GM12873 (cell line): ENCODE data around the gene XXYLT1.

Source experiments
- CTCF ChIP-seq: IDR thresholded peaks from 2 replicates; pipeline ENCODE4 v1.5.1; 2012; ENCODE audit warnings: low read depth, mild to moderate bottlenecking, moderate library complexity, low read length, control low read depth; ENCODE audit not compliant: insufficient read depth; ENCODE audit errors: missing control alignments

The XXYLT1 gene

DNA sequence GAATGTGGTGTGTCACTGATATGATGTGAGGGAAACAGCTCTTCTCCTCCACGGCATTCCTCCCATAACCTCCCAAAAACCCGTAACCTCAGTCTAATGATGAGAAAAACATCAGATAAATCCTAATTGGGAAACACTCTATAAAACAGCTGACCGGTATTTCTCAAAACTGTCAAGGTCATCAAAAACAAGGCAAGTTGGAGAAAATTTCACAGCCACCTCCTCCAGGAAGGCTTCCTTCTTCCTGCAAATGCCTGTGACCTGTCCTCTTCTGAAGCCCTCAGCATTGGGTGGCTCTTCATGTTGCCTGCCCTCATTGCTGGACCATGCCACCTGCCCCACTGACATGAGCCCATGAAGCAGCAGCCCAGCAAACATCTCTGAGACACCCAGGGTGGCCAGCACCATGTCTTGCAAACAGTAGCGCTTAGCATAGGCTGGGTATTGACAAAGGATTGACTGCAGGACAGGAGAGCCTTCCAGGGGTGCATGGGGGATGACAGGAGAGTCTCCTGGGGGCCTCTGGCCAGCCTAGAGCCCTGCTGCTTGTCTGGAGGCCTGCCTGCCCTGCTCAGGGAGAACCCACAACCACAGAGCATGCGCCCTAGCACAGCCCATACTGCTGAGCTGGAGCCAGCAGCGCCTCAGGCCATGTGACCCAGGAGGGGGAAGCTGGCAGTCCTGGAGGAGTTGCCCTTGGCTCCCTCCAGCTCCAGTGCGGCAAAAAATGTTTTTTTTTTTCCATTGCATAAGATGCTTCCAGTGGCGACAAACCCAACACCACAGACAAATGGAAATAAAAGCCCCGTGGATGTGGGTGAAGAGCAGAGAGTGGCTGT lies 49.7 kb downstream of the XXYLT1 start:
- no peak for TF ChIP-seq CTCF

DNA sequence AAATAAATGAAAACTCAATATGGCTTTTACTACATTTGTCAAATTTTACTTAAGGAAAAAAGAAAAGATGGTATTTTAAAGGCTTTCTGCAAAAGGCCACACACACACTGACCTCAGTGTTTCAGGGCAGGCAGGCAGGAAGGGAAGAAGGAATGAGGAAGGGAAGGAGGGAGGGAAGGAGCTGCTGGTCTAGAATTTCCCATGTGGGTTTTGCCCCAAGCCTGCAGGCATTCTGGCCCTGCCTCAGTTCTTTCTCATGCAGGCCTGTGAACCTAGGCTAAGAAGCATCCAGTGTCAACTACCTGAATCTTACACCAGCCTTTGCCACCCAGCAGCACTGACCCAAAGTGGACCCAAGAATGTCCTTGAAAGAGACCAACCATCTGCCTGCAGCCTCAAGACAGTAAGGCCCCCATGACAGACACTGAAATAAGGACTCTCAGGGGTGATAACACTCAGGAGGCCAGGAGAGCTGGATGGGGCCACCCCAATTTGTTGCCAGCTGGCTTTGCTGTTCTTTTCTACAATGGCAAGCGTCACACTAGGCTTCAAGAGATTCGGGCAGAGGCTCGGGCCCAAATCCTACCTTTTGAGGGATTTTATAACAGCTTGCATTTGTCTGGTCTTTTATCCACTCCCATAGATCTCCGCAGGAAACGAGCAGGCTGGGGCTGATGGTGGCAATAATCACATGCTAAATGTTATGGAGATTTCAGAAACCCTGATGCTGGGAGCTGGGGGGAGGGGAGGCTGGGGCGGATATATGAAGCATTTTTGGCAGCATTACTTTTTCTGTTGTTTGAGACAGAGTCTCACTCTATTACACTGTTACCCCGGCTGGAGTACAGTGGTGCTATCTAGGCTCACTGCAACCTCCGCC lies 51.4 kb downstream of the XXYLT1 start:
- TF ChIP-seq CTCF = no peak

GRCh38 chr3:195214381-195214780 lies 56.6 kb downstream of the XXYLT1 start:
- TF ChIP-seq CTCF = no peak

DNA sequence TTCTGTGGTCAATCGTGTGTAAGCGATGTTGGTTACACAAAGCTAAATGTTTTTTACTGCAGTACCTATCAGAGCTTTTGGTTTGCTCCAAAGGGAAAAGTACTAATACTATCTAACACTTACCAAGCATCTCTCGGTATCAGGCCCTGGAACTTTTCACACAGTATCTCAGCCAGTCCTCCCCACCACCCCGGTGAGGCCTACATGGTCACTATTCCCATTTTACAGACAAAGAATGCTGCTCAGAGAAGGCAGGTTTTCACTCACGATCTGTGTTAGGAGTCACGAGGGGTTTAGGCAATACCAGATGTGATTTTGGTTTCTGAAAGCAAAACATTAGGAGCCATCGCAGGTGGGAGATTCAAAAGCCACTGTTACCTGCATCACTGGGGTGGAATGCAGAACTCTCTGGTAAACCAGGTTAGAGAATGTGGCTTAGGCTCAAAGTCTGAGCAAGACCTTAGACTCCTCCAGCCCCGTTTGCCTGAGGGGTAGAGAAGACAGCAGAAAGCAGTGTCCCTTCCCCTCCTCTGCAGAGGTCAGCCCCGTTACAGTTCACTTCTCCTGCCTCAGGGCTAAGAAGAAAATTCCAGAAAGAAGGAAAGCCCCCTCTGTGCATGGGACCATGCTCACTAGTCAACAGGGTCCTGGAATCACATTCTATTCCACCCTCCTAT lies 57.2 kb downstream of the XXYLT1 start:
- no peak for TF ChIP-seq CTCF

DNA sequence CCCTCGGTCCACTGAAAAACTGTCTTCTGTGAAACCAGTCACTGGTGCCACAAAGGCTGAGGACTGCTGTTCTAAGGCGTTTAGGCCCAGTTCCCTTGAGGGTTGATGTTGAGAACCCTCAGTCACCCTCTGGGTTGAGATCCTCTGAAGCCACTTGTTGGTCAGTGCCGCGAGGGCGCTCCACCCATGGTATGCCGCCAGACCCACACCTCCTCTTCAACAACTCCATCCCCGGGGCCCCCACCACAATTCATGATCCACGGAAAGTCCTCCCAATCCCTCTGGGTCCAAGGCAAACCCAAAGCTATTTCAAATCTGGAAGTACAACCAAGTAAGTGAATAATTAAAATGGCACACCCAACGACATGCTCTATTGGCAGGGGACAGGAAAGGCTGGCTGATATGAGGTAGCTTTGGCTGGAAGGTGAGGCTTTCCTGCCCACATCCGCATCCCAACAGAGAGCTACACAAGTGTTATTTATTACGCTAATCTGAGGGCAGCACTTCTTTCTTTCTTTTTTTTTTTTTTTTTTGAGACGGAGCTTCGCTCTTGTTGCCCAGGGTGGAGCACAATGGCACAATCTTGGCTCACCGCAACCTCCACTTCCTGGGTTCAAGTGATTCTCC lies 58.1 kb downstream of the XXYLT1 start:
- TF ChIP-seq CTCF = no peak

GRCh38 chr3:195212033-195212748 lies 58.8 kb downstream of the XXYLT1 start:
- TF ChIP-seq CTCF = no peak
